GM12892 (cell line): Measurements from ENCODE around the gene HOXC10.

Experiments used
- POLR2A ChIP-seq: IDR thresholded peaks from 2 replicates; pipeline ENCODE4 v1.6.1; 2011; ENCODE audit warnings: low read depth, low read length, control low read depth
- POLR2AphosphoS5 ChIP-seq: IDR thresholded peaks from 2 replicates; pipeline ENCODE4 v1.6.1; 2011; ENCODE audit warnings: low read depth, low read length, control low read depth
- TAF1 ChIP-seq: IDR thresholded peaks from 2 replicates; pipeline ENCODE4 v1.6.1; 2011; ENCODE audit warnings: low read depth, mild to moderate bottlenecking, control low read depth, low read length, borderline replicate concordance

GRCh38 chr12:53956251-53956887, 28.6 kb upstream of the HOXC10 start:
- TF ChIP-seq POLR2A: no peak
- TF ChIP-seq POLR2AphosphoS5: no peak
- TF ChIP-seq TAF1: no peak
